ELR (cell line): Measurements from ENCODE around the gene SCYL1.

Source experiments
- DNase-seq: peaks from one replicate; pipeline ENCODE4 v3.0.0-alpha.2; 2015; ENCODE audit warnings: low read depth

SCYL1 gene

GRCh38 chr11:65536412-65537295 lies 11.8 kb downstream of the SCYL1 start:
- DNase-seq: no peak

- DNase-seq: no peak
These were observed 12.4 kb downstream of the SCYL1 start for GRCh38 chr11:65537296-65537597.

DNA sequence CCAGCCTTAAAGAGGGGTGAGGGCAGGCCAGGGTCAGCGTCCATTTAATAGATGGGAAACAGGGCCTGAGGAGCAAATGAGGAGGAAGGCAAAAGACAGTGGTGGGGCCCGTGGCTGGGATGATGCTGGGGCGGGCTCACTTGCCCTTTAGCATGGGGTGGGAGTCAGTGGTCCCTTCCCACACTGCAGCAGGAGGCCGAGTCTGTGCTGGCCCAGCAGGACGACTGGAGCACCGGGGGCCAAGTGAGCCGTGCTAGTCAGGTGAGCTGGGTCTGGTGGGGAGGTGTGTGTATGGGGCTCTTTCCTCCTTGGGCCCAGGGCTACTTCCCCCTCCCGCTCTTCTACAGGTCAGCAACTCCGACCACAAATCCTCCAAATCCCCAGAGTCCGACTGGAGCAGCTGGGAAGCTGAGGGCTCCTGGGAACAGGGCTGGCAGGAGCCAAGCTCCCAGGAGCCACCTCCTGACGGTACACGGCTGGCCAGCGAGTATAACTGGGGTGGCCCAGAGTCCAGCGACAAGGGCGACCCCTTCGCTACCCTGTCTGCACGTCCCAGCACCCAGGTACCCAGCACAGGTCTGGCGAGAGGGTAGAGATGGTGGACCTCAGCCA lies 12.8 kb downstream of the SCYL1 start:
- no peak for DNase-seq

DNA sequence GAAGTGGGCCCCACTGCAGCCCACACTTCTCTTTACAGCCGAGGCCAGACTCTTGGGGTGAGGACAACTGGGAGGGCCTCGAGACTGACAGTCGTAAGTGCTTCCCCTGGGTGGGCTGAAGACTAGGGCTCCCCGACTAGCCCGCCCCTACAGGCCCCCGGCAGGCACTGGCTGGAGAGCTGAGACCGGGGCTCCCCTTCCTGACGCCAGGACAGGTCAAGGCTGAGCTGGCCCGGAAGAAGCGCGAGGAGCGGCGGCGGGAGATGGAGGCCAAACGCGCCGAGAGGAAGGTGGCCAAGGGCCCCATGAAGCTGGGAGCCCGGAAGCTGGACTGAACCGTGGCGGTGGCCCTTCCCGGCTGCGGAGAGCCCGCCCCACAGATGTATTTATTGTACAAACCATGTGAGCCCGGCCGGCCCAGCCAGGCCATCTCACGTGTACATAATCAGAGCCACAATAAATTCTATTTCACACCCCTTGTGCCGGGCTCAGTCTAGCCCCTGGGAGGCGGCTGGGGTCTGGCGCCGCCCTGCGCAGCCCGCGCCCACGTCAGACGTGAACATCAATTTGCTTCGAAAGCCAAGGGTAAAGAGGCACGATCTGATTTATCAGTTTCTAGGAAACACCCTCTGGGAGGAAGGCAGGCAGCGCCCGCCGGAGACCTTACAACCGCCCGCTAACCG lies 13.5 kb downstream of the SCYL1 start:
- no peak for DNase-seq

DNA sequence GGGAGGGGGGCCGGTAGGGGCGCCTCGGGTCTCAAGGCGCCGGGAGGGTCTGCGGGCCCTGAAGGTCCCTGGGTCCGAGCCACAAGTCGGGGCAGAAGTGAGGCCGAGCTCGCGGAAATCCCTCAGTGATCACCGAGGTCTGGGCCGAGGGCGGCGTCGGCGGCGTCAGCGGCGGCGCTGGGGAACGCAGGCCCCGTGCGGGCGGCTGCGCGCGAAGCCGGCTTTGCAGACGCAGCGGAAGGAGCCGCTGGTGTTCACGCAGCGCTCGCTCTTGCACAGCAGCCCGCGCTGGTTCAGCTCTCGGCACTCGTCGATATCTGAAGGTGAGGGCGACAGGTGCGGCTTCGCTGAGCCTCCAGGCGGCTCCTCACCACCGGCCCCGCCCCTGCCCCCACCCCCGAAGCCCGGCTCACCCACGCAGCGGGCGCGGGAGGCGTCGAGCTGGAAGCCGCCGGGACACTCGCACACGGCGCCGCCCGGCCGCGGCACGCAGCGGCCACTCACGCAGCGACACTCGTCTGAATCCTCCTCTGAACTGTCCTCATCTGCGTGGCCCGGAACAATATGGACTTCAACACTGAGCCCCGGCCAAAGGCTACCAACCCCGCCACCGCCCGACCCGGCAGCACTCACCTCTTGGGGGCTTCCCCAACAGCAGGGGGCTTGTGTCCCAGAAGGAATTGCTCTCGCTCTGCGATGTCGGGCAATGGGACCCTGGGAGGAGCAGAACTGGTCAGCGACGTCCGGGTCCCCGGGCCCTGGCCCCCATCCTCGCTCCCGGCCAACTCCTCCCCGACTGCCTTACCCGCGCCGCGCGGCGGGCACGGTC lies 14.2 kb downstream of the SCYL1 start:
- DNase-seq: no peak

DNA sequence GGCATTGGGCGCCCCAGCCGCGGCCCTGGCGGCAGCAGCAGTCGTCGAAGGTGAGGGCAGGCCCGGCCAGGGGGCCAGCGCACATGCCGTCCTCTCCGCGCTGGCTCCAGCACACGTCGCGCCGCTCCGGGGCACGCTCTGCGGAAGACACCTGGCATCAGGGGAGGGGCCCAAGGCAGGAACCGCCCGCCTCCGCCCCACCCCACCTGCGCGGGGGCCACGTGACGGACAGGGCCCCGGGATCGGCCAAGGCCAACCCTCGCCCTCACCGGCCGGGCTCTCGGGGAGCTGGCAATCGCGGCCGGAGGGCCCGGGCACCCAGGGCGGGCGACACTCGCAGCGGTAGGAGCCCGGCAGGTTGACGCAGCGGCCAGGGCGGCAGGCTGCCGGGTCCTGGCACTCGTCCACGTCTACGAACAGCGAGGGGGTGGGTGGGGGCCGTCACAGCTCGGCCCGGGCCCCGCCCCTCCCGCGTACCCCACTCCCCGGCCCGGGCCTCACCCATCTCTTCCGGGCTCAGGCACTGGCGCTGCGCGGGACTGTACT lies 14.9 kb downstream of the SCYL1 start:
- DNase-seq: no peak

- DNase-seq: peak; percentile 90
These were observed 15.6 kb downstream of the SCYL1 start for GRCh38 chr11:65540290-65541092.

DNA sequence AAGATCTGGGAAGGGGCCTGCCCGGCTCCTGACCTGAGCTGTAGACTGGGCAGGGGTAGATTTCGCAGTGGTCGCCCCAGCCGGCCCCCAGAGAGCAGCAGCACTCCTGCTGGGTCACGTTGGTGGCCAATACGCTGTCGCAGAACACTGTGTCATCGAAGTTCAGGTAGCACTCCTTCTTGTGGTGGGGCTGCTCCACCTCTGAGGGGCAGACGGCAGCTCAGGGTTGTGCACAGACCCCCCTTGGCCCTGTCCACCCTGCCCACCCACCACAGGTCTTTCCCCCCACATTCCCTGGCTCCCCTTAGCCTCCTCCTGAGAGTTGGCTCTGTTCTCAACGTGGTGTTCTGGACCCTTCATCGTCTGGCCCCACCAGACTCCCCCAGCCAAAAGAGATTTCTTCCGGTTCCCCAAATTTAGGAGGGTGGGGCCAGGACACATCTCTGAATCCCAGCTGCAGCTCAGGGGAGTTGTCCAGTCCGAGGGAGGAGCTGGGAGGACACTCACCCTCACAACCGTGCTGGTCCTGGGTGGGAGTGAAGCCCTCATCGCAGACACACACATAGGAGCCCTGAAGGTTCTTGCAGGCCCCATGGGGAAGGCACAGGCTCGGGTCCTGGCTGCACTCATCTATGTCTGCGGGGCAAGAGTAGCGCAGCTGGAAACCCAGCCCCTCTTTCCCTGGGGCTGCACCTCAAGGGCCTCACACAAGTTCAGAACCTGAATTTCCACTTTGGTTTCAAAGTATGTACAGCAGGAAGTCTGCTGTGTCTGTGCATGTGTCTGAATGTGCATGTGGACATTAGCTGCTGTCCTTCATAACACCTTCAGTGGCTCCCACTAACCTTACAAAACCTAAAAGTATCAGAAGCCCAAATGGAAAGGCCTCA lies 16.5 kb downstream of the SCYL1 start:
- no peak for DNase-seq

DNA sequence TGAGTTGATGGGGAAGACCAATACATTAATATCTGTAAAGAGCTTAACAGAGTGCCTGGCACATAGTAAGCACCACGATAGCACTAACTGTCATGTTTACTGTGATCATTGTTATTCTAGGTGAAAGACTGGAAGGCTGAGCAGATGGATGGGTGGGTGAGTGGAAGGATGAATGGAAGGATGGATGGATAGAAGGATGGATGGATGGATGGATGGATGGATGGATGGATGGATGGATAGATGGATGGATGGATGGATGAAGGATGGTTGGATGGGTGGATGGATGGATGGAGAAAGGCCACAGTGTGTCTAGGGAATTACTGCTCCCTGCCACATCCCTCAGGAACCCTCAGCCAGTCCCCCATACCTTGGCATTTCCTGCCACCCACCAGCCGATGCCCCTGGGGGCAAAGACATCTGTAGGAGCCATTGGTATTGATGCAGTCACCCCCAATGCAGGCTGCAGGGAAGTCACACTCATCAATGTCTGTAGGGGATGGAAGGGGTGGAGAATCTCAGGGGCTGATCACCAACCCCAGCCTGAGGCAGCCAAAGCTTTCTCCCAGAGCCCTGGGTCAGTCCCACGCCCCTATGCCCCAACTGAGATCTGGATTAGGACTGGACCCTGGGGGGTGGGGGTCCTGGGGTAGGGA lies 18.0 kb downstream of the SCYL1 start:
- DNase-seq: no peak

- no peak for DNase-seq
These were observed 21.0 kb downstream of the SCYL1 start for GRCh38 chr11:65545853-65546216.

DNA sequence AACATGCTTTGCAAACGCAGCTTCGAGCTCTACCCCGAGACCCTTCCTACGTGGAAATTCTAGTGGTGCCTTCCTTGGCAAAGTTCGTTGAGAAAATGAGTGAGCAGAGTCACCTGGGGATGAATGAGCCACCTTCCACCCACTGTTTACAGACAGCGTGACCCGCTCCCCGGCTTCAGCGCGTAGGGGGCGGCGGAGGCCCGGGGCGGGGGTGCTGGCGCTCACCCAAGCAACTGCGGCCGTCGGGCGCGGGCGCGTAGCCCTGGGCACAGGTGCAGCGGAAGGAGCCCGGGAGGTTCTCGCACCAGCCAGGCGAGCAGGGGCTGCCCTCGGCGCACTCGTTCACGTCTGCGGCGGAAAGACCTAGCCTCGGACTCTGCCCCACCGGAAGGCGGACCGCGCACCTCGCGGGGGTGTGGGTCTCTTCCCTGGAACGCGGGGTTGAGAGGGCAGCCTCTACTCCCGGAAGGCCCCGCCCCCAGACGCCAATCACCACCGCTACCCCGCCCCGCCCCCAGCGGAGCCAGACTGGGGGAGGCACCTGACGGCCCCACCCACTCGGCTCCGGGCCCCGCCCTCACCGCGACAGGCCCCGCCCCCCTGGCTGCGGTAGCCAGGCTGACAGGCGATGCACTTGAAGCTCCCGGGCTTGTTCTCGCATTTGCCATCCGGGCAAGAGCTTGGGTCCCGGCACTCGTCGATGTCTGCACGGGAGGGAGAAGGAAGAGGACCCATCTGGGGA lies 21.5 kb downstream of the SCYL1 start:
- DNase-seq: peak; percentile 37

- DNase-seq: no peak
These were observed 22.7 kb downstream of the SCYL1 start for GRCh38 chr11:65547446-65548125.

- DNase-seq: no peak
These were observed 23.5 kb downstream of the SCYL1 start for GRCh38 chr11:65548395-65548794.

DNA sequence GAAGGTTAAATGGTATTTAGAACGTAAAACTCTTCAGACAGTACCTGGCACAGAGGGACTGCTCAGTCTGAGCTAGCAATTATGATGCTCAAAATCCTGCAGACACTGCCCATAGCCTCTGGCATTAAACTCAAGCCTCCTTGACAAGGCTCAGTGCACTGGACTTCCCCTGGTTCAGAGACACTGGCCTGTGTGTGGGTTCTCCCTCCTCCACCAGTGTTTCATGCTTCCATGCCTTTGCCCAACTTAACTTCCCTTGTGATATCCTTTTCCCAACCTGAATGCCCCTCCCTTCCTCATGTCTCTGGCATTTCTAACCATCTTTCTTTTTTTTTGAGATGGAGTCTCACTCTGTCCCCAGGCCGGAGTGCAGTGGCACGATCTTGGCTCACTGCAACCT lies 24.2 kb downstream of the SCYL1 start:
- DNase-seq: no peak

DNA sequence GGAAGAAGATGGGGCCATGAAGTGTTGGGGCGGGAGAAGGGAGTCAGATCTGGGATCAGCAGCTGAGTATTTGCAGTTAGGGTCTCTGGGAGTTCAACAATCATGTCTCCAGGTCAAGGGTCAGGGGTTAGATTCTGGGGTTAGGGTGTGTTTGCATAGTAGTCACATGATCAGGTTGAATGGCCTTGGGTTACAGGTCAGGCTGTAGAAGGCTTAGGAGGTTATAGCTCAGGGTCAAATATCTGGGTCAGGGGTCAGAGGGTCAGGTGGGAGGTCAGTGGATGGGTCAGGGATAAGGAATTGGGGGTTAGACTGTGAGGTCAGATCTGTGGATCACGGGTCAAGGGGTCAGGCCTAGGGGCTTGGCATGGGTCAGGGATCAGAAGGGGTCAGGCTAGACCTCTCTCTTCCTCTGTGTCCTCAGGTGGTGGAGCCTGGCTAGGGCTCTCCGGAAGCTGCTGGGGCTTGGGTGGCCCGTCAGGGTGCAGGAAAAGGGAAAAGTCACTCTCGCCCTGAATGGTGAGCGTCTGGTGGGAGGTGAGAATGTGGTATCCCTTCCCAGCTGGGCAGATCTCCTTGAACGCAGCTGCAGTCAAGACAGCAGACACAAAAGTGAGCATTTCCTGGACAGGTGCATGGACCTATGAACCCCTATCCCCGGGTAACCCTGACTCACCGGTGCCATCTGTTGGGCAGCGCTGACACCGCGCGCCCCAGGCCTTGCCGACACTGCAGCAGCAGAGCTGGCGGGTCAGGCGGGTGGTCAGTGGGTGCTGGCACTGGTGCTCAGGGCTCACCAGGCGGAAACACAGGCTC lies 26.9 kb downstream of the SCYL1 start:
- DNase-seq: peak; percentile 52

GRCh38 chr11:65552388-65552951 lies 27.6 kb downstream of the SCYL1 start:
- no peak for DNase-seq
